Measurements from ENCODE around the gene NUDT17. TPM values are rescaled to one million over a fixed set of nuclear protein-coding genes. Genes with fewer than 3 reads are reported as not detected.

NUDT17 gene
- total and polyA plus RNA-seq, 9 of the 15 experiments (the other 6 are each of a cell fraction or from before 2014, with no cell fraction given), result 2.1 to 10.0 (median 6.1) TPM

DNA sequence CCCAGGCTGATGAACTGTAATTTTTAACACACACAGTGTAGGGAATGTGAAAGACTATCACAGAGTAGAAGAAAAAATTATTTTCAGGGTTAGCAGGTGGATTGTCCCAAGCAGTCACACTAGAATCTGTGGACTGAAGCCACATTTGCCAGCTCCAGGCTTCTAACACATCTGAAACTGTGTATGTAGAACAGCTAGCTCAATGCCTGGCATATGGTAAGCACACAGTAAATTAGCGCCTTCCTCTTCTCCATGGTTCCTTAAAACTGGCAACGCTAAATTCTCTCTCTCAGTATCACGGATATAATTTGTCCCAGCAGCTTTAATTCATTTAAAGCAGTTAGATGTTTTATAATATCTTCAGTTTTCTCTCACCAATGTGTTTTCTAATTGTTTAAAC is 2.4 kb upstream of the NUDT17 start:
- POLR2A ChIA-PET, result interaction anchor here (0.7 to 6.8 kb wide), 4 partner anchors 9 to 192 kb away, joined by 3 to 40 read pairs (median 19); partner anchors contain the start of gene PIAS3
- 95% methylated on average over 3 of the region's 3 CpGs for WGBS (ENCODE audit: insufficient coverage, low coverage, missing lambda C conversion rate)
- in situ Hi-C loops (cut with MboI), result no loop called here
- TF ChIP-seq, protein P1, sequence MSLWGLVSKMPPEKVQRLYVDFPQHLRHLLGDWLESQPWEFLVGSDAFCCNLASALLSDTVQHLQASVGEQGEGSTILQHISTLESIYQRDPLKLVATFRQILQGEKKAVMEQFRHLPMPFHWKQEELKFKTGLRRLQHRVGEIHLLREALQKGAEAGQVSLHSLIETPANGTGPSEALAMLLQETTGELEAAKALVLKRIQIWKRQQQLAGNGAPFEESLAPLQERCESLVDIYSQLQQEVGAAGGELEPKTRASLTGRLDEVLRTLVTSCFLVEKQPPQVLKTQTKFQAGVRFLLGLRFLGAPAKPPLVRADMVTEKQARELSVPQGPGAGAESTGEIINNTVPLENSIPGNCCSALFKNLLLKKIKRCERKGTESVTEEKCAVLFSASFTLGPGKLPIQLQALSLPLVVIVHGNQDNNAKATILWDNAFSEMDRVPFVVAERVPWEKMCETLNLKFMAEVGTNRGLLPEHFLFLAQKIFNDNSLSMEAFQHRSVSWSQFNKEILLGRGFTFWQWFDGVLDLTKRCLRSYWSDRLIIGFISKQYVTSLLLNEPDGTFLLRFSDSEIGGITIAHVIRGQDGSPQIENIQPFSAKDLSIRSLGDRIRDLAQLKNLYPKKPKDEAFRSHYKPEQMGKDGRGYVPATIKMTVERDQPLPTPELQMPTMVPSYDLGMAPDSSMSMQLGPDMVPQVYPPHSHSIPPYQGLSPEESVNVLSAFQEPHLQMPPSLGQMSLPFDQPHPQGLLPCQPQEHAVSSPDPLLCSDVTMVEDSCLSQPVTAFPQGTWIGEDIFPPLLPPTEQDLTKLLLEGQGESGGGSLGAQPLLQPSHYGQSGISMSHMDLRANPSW (CRISPR knock-in tag; IDR thresholded peaks at IDR 0.05), result no peak
- TF ChIP-seq ZNF239 (CRISPR knock-in tag; IDR thresholded peaks at IDR 0.05), result no peak
- TF ChIP-seq, protein P2, sequence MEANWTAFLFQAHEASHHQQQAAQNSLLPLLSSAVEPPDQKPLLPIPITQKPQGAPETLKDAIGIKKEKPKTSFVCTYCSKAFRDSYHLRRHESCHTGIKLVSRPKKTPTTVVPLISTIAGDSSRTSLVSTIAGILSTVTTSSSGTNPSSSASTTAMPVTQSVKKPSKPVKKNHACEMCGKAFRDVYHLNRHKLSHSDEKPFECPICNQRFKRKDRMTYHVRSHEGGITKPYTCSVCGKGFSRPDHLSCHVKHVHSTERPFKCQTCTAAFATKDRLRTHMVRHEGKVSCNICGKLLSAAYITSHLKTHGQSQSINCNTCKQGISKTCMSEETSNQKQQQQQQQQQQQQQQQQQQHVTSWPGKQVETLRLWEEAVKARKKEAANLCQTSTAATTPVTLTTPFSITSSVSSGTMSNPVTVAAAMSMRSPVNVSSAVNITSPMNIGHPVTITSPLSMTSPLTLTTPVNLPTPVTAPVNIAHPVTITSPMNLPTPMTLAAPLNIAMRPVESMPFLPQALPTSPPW (CRISPR knock-in tag; IDR thresholded peaks at IDR 0.05), result no peak
- TF ChIP-seq, protein P3, sequence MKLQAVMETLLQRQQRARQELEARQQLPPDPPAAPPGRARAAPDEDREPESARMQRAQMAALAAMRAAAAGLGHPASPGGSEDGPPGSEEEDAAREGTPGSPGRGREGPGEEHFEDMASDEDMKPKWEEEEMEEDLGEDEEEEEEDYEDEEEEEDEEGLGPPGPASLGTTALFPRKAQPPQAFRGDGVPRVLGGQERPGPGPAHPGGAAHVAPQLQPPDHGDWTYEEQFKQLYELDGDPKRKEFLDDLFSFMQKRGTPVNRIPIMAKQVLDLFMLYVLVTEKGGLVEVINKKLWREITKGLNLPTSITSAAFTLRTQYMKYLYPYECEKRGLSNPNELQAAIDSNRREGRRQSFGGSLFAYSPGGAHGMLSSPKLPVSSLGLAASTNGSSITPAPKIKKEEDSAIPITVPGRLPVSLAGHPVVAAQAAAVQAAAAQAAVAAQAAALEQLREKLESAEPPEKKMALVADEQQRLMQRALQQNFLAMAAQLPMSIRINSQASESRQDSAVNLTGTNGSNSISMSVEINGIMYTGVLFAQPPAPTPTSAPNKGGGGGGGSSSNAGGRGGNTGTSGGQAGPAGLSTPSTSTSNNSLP (IDR thresholded peaks at IDR 0.05; ENCODE audit: borderline replicate concordance, low read depth, low read length), result no peak
- TF ChIP-seq ZNF57 (CRISPR knock-in tag; IDR thresholded peaks at IDR 0.05), result no peak
- no peak for TF ChIP-seq EHMT2 (IDR thresholded peaks at IDR 0.05)
- no peak for TF ChIP-seq PYGO2 (tag; IDR thresholded peaks at IDR 0.05)
- TF ChIP-seq ETV1 (tag; conservative IDR thresholded peaks at IDR 0.05; ENCODE audit: low read depth), result no peak
- no peak for TF ChIP-seq BRCA1 (IDR thresholded peaks at IDR 0.05)
- TF ChIP-seq BRCA1 (CRISPR knock-in tag; IDR thresholded peaks at IDR 0.05), result no peak
- TF ChIP-seq, protein P4, sequence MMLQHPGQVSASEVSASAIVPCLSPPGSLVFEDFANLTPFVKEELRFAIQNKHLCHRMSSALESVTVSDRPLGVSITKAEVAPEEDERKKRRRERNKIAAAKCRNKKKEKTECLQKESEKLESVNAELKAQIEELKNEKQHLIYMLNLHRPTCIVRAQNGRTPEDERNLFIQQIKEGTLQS (IDR thresholded peaks at IDR 0.05), result no peak
- TF ChIP-seq, protein P4 (CRISPR knock-in tag; conservative IDR thresholded peaks at IDR 0.05), result no peak
- TF ChIP-seq PML (IDR thresholded peaks at IDR 0.05; ENCODE audit: low read length), result no peak
- TF ChIP-seq MAFG (tag; conservative IDR thresholded peaks at IDR 0.05), result no peak
- no peak for TF ChIP-seq SMARCC2 (IDR thresholded peaks at IDR 0.05; ENCODE audit: low read depth)
- no peak for TF ChIP-seq DIDO1 (tag; IDR thresholded peaks at IDR 0.05; ENCODE audit: low read depth)
- no peak for TF ChIP-seq GTF2F1 (IDR thresholded peaks at IDR 0.05; ENCODE audit: low read depth, low read length)

More for the DNA sequence above, 2.4 kb upstream of the NUDT17 start:
- peaks cover 7 to 15% of the 10 kb centered on the region in 2 experiments; a peak in 4 of 5 replicates for H3K4me1 ChIP-seq (replicated peaks in 1 of 2; ENCODE audit: control insufficient read depth in 2 of 2, insufficient read depth in 2 of 2, low read length in 2 of 2)
- ATAC-seq, result no peak
- H3K9ac ChIP-seq (ENCODE audit: insufficient read depth in 1 of 2, low read depth in 2 of 2, low read length in 2 of 2), result no peak overlapping the region
- no peak overlapping the region for H3K27ac ChIP-seq (ENCODE audit: extremely low read depth, low read depth, low read length)
- H3K27me3 ChIP-seq (ENCODE audit: control insufficient read depth in 2 of 2, insufficient read depth in 2 of 2, low read length in 2 of 2), result no peaks in the 10 kb centered on the region
- no peaks in the 10 kb centered on the region for H3K79me2 ChIP-seq (ENCODE audit: control insufficient read depth, insufficient read depth, low read length)
- no peaks in the 10 kb centered on the region for H4K20me1 ChIP-seq (replicated peaks; ENCODE audit: control insufficient read depth, insufficient read depth, low read length)
- peaks cover 53% of the 10 kb centered on the region for H3K36me3 ChIP-seq (ENCODE audit: control insufficient read depth, insufficient read depth, low read length)
- intact Hi-C loops (cut with micrococcal nuclease), result no loop called here
- DNase-seq (ENCODE audit: extremely low read depth in 1 of 4, low spot score in 3 of 4), result no peak
- CTCF ChIA-PET (ENCODE audit: low intra/inter-chr PET ratio), result no interaction called here
- no peak for FAIRE-seq
- H3K4me2 ChIP-seq (ENCODE audit: insufficient read depth, low read length), result no peak overlapping the region
- no peaks in the 10 kb centered on the region for H3K9me3 ChIP-seq (replicated peaks; ENCODE audit: control insufficient read depth, insufficient read depth, low read depth, low read length)
- H2AFZ ChIP-seq (ENCODE audit: low read depth, low read length), result no peak overlapping the region
- no peak overlapping the region for H3K4me3 ChIP-seq
- no TSS peak for BruUV-seq (replicated peaks)
- no peaks in the 10 kb centered on the region for H3K9me1 ChIP-seq (ENCODE audit: control insufficient read depth, insufficient read depth, low read length)
